GM10266 (cell line): ENCODE results near the gene SUPV3L1.
"Not testable (repeated sequence)": the region's sequence is repeated elsewhere in the genome, so short reads cannot be mapped to it uniquely, and the experiment has no call there.

Source experiments
- DNase-seq: peaks from one replicate; pipeline ENCODE4 v3.0.0; 2012; ENCODE audit errors: extremely low spot score
- CTCF ChIP-seq: IDR thresholded peaks from 2 replicates; pipeline ENCODE4 v1.5.1; 2012; ENCODE audit warnings: mild to moderate bottlenecking, low read depth; ENCODE audit not compliant: control insufficient read depth, insufficient read depth; ENCODE audit errors: missing control alignments

Gene SUPV3L1

GRCh38 chr10:69146759-69147158, 33.3 kb upstream of the SUPV3L1 start:
- TF ChIP-seq CTCF = no peak
- no peak for DNase-seq

- no peak for DNase-seq
- TF ChIP-seq CTCF = no peak
Measured at GRCh38 chr10:69151984-69152383, 28.1 kb upstream of the SUPV3L1 start.

- DNase-seq = no peak
- TF ChIP-seq CTCF = no peak
Measured at GRCh38 chr10:69153227-69153626, 26.8 kb upstream of the SUPV3L1 start.

GRCh38 chr10:69160809-69161241, 19.2 kb upstream of the SUPV3L1 start:
- no peak for TF ChIP-seq CTCF
- no peak for DNase-seq

- no peak for TF ChIP-seq CTCF
- DNase-seq = no peak
Measured at GRCh38 chr10:69168493-69168892, 11.5 kb upstream of the SUPV3L1 start.

- peak; percentile 12 for DNase-seq
- TF ChIP-seq CTCF = no peak
Measured at GRCh38 chr10:69172241-69172982, 7.6 kb upstream of the SUPV3L1 start.

GRCh38 chr10:69175326-69175725, 4.7 kb upstream of the SUPV3L1 start:
- not testable (repeated sequence) for DNase-seq

- no peak for DNase-seq
- no peak for TF ChIP-seq CTCF
Measured at GRCh38 chr10:69176823-69177222, 3.2 kb upstream of the SUPV3L1 start.
